IMR-90 (cell line): ENCODE results near the gene PPP6R3. TPM values are rescaled to one million over a fixed set of nuclear protein-coding genes. Genes with fewer than 3 reads are reported as not detected.
"Not testable (repeated sequence)": the region's sequence is repeated elsewhere in the genome, so short reads cannot be mapped to it uniquely, and the experiment has no call there.

Experiments used
- ATAC-seq: fragments of 200-7000 bp; cut with Tn5 transposase; 2 replicates; pipeline ENCODE4 v1.9.1; 2020; ENCODE audit warnings: low read depth, mild to moderate bottlenecking, moderate library complexity
- BruUV-seq: library from RNA; stranded (reverse); fragments of 400-500 nt; replicated peaks from 2 replicates; lab custom pipeline; 2021; lab: Mats Ljungman, UMichigan
- CTCF ChIA-PET: fragments of 300-600 bp; formaldehyde crosslinking; extraction: SDS; loops from one replicate; lab custom pipeline; 2021; ENCODE audit warnings: antibody characterized with exemption; lab: Yijun Ruan, JAX
- POLR2A ChIA-PET: fragments of 300-600 bp; sonication (Branson Sonifier 250); formaldehyde crosslinking; loops from one replicate; lab custom pipeline; 2022; ENCODE audit warnings: antibody characterized with exemption; ENCODE audit not compliant: unreplicated experiment; lab: Charles Lee
- DNase-seq: peaks from one replicate; pipeline ENCODE4 v3.0.0; 2013
- H2AFZ ChIP-seq: replicated peaks from 2 replicates; pipeline ENCODE3; 2013; ENCODE audit warnings: low read length, mild to moderate bottlenecking; ENCODE audit not compliant: poor library complexity
- H2AK5ac ChIP-seq: 2 replicates; pipeline ENCODE4 v1.6.1; 2013; ENCODE audit warnings: low read depth, low read length, inconsistent platforms
- H2AK9ac ChIP-seq: replicated peaks from 2 replicates; pipeline ENCODE3; 2013; ENCODE audit warnings: mild to moderate bottlenecking, low read depth, low read length, moderate library complexity; ENCODE audit not compliant: poor library complexity
- H2BK120ac ChIP-seq: 2 replicates; pipeline ENCODE4 v1.6.1; 2013; ENCODE audit warnings: low read depth, low read length, inconsistent platforms
- H2BK15ac ChIP-seq: 3 replicates; pipeline ENCODE4 v1.6.1; 2013; ENCODE audit warnings: low read depth, low read length, inconsistent platforms
- H2BK20ac ChIP-seq: 2 replicates; pipeline ENCODE4 v1.6.1; 2013; ENCODE audit warnings: low read depth, mild to moderate bottlenecking, inconsistent platforms, low read length, moderate library complexity
- H2BK5ac ChIP-seq: 2 replicates; pipeline ENCODE4 v1.6.1; 2013; ENCODE audit warnings: mild to moderate bottlenecking, low read depth, low read length, inconsistent platforms; ENCODE audit not compliant: poor library complexity, severe bottlenecking
- H3K14ac ChIP-seq: replicated peaks from 2 replicates; pipeline ENCODE4 v1.6.1; 2013; ENCODE audit warnings: low read depth, low read length, inconsistent platforms
- H3K18ac ChIP-seq: 2 replicates; pipeline ENCODE4 v1.6.1; 2013; ENCODE audit warnings: low read depth, low read length, control low read depth
- H3K23ac ChIP-seq: 2 replicates; pipeline ENCODE4 v1.6.1; 2013; ENCODE audit warnings: low read depth, low read length, inconsistent platforms
- H3K27ac ChIP-seq: 2 replicates; pipeline ENCODE4 v1.5.1; 2013; ENCODE audit warnings: mild to moderate bottlenecking, control low read depth, low read length; ENCODE audit not compliant: insufficient read depth
- H3K27me3 ChIP-seq: 2 replicates; pipeline ENCODE4 v1.6.1; 2013; ENCODE audit warnings: low read length; ENCODE audit not compliant: control insufficient read depth, insufficient read depth
- H3K36me3 ChIP-seq: 2 replicates; pipeline ENCODE4 v1.6.1; 2013; ENCODE audit warnings: low read length, mixed read lengths; ENCODE audit not compliant: control insufficient read depth, insufficient read depth
- H3K4ac ChIP-seq: 2 replicates; pipeline ENCODE4 v1.6.1; 2013; ENCODE audit warnings: low read depth, low read length, inconsistent platforms
- H3K4me1 ChIP-seq: 2 replicates; pipeline ENCODE4 v1.6.1; 2013; ENCODE audit warnings: low read length, mixed read lengths; ENCODE audit not compliant: control insufficient read depth, insufficient read depth
- H3K4me2 ChIP-seq: 2 replicates; pipeline ENCODE4 v1.6.1; 2013; ENCODE audit warnings: low read depth, mild to moderate bottlenecking, control low read depth, low read length, moderate library complexity
- H3K4me3 ChIP-seq: 2 replicates; pipeline ENCODE4 v1.5.1; 2013; ENCODE audit warnings: low read depth, mild to moderate bottlenecking, control low read depth, low read length, moderate library complexity; ENCODE audit not compliant: insufficient read depth
- H3K56ac ChIP-seq: 2 replicates; pipeline ENCODE4 v1.6.1; 2013; ENCODE audit warnings: low read length, inconsistent platforms; ENCODE audit not compliant: insufficient read depth; ENCODE audit errors: extremely low read depth
- H3K79me1 ChIP-seq, 2 experiments: 2 replicates each; pipeline ENCODE4 v1.6.1; 2013; ENCODE audit warnings: low read length in 2 of 2, inconsistent platforms in 1 of 2, low read depth in 1 of 2
- H3K9ac ChIP-seq: 2 replicates; pipeline ENCODE4 v1.6.1; 2013; ENCODE audit warnings: low read depth, low read length, control low read depth
- H3K9me1 ChIP-seq: 2 replicates; pipeline ENCODE4 v1.6.1; 2013; ENCODE audit warnings: low read length, inconsistent platforms; ENCODE audit not compliant: insufficient read depth
- H3K9me3 ChIP-seq: 2 replicates; pipeline ENCODE4 v1.6.1; 2013; ENCODE audit warnings: low read length; ENCODE audit not compliant: control insufficient read depth, insufficient read depth
- H4K20me1 ChIP-seq: 2 replicates; pipeline ENCODE4 v1.6.1; 2013; ENCODE audit warnings: low read length, inconsistent platforms; ENCODE audit not compliant: insufficient read depth
- H4K5ac ChIP-seq: 2 replicates; pipeline ENCODE4 v1.6.1; 2013; ENCODE audit warnings: mild to moderate bottlenecking, low read depth, low read length, control low read depth
- H4K8ac ChIP-seq, 2 experiments: 2 replicates each; pipeline ENCODE4 v1.6.1; 2013; ENCODE audit warnings: low read depth in 2 of 2, low read length in 2 of 2, control low read depth in 1 of 2, inconsistent platforms in 1 of 2
- H4K91ac ChIP-seq: 2 replicates; pipeline ENCODE4 v1.6.1; 2013; ENCODE audit warnings: low read depth, low read length, inconsistent platforms; ENCODE audit not compliant: insufficient read depth
- WGBS, 2 experiments: methylation state at CpG; one replicate each; pipeline versions ENCODE4 v1.1.5 to v1.1.7; 2013; ENCODE audit warnings: missing lambda C conversion rate in 2 of 2; ENCODE audit not compliant: insufficient read length in 1 of 2; ENCODE audit errors: extremely low coverage in 2 of 2; 5-methylcytosine and 5-hydroxymethylcytosine counted together
- dilution Hi-C: fragments of 300-500 bp; cut with HindIII; formaldehyde crosslinking; loops from one replicate; pipeline ENCODE4 v1.14.3; 2018; ENCODE audit warnings: low sequenced_read_pairs; ENCODE audit not compliant: unreplicated experiment
- in situ Hi-C: fragments of 300-500 bp; cut with MboI; formaldehyde crosslinking; loops from 3 replicates; pipeline ENCODE4 v1.14.3; 2019; ENCODE audit warnings: low sequenced_read_pairs, inconsistent platforms, mixed read lengths
- intact Hi-C: fragments of 100-400 bp; cut with micrococcal nuclease; formaldehyde crosslinking; loops from 2 replicates; pipeline ENCODE4 v1.10.0; 2022
- polyA plus RNA-seq, 3 experiments: library from polyadenylated mRNA; depleted of rRNA; stranded (reverse); fragments of >200 nt; gene quantifications; 2 replicates each; pipeline ENCODE4 v1.2.3, GENCODE V29; 2012; ENCODE audit warnings: low replicate concordance in 1 of 3
- total RNA-seq: library from RNA; depleted of rRNA; stranded (reverse); fragments of >200 nt; gene quantifications from 2 replicates; pipeline ENCODE4 v1.2.3, GENCODE V29; 2012

Gene PPP6R3
- total and polyA plus RNA-seq, 2 of the 4 experiments (the other 2 are of a cell fraction) = 29.0 to 123 TPM

DNA sequence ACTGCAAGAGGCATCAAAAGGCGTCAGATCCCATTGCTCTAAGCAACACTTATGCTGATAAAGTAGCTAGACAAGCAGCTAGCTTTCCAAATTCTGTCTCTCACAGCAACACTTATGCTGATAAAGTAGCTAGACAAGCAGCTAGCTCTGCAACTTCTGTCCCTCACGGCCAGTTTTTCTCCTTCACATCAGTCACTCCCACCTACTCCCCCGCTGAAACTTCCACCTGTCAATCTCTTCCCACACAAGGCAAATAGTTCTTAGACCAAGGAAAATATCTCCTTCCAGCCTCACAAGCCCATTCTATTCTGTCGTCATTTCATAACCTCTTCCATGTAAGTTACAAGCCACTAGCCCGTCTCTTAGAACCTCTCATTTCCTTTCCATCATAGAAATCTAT is 168.3 kb downstream of the PPP6R3 start:
- H2AFZ ChIP-seq, BruUV-seq, H3K14ac ChIP-seq, H4K8ac ChIP-seq, H3K4me2 ChIP-seq, H3K23ac ChIP-seq, H3K4me3 ChIP-seq, H3K4me1 ChIP-seq, in situ Hi-C loops, H3K36me3 ChIP-seq, ATAC-seq, H2AK5ac ChIP-seq, H4K20me1 ChIP-seq, DNase-seq, H3K4ac ChIP-seq, H3K56ac ChIP-seq, H3K9me1 ChIP-seq, H3K9ac ChIP-seq, intact Hi-C loops, dilution Hi-C loops, H2BK5ac ChIP-seq, POLR2A ChIA-PET, H3K9me3 ChIP-seq, H3K79me1 ChIP-seq, H2BK15ac ChIP-seq, H2BK120ac ChIP-seq, H2AK9ac ChIP-seq, H4K5ac ChIP-seq, H4K91ac ChIP-seq, H3K27ac ChIP-seq, H3K18ac ChIP-seq, H2BK20ac ChIP-seq: not testable (repeated sequence)
- CTCF ChIA-PET = interaction anchor here (0.6 kb wide), 1 partner anchor 266 kb away, joined by 3 read pairs; no protein-coding TSS in a partner anchor
- no CpG with 5 or more reads among the region's 5 CpGs for WGBS, 2 experiments
- H3K27me3 ChIP-seq = peaks cover 12% of the 10 kb centered on the region

DNA sequence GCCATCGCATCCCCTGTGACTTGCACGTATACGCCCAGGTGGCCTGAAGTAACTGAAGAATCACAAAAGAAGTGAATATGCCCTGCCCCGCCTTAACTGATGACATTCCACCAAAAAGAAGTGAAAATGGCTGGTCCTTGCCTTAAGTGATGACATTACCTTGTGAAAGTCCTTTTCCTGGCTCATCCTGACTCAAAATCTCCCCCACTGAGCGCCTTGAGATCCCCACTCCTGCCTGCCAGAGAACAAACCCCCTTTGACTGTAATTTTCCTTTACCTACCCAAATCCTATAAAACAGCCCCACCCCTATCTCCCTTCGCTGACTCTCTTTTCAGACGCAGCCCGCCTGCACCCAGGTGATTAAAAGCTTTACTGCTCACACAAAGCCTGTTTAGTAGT is 171.8 kb downstream of the PPP6R3 start:
- dilution Hi-C loops, H3K9me1 ChIP-seq, ATAC-seq, DNase-seq, H3K79me1 ChIP-seq, H3K4me2 ChIP-seq, H3K4me1 ChIP-seq, H3K4ac ChIP-seq, H3K18ac ChIP-seq, H4K5ac ChIP-seq, H2BK15ac ChIP-seq, H3K36me3 ChIP-seq, H3K56ac ChIP-seq, in situ Hi-C loops, H4K20me1 ChIP-seq, H3K14ac ChIP-seq, H3K23ac ChIP-seq, H4K8ac ChIP-seq, H2BK120ac ChIP-seq, BruUV-seq, H2BK20ac ChIP-seq, POLR2A ChIA-PET, H2AK5ac ChIP-seq, H3K9ac ChIP-seq, H3K9me3 ChIP-seq, H2AFZ ChIP-seq, H4K91ac ChIP-seq, H2AK9ac ChIP-seq, H3K4me3 ChIP-seq, H2BK5ac ChIP-seq, H3K27ac ChIP-seq: not testable (repeated sequence)
- H3K27me3 ChIP-seq = peaks cover 12% of the 10 kb centered on the region
- 67% methylated on average over 1 of the region's 8 CpGs; no CpG with 5 or more reads in 1 of the 2 experiments for WGBS, 2 experiments
- intact Hi-C loops = loop anchor here (5.0 kb wide), 1 partner anchor 95 kb away; no protein-coding TSS in a partner anchor
- CTCF ChIA-PET = interaction anchor here (0.5 to 0.6 kb wide), 2 partner anchors 62 to 223 kb away, joined by 3 read pairs; no protein-coding TSS in a partner anchor
